IMR-90 (cell line): ENCODE data around the gene ADTRP. TPM values are rescaled to one million over a fixed set of nuclear protein-coding genes. Genes with fewer than 3 reads are reported as not detected.

Experiments
- ATAC-seq: fragments of 200-7000 bp; cut with Tn5 transposase; 2 replicates; pipeline ENCODE4 v1.9.1; 2020; ENCODE audit warnings: low read depth, mild to moderate bottlenecking, moderate library complexity
- BruUV-seq: library from RNA; stranded (reverse); fragments of 400-500 nt; replicated peaks from 2 replicates; lab custom pipeline; 2021; lab: Mats Ljungman, UMichigan
- CTCF ChIA-PET: fragments of 300-600 bp; formaldehyde crosslinking; extraction: SDS; loops from one replicate; lab custom pipeline; 2021; ENCODE audit warnings: antibody characterized with exemption; lab: Yijun Ruan, JAX
- POLR2A ChIA-PET: fragments of 300-600 bp; sonication (Branson Sonifier 250); formaldehyde crosslinking; loops from one replicate; lab custom pipeline; 2022; ENCODE audit warnings: antibody characterized with exemption; ENCODE audit not compliant: unreplicated experiment; lab: Charles Lee
- DNase-seq: peaks from one replicate; pipeline ENCODE4 v3.0.0; 2013
- H2AFZ ChIP-seq: replicated peaks from 2 replicates; pipeline ENCODE3; 2013; ENCODE audit warnings: low read length, mild to moderate bottlenecking; ENCODE audit not compliant: poor library complexity
- H2AK5ac ChIP-seq: 2 replicates; pipeline ENCODE4 v1.6.1; 2013; ENCODE audit warnings: low read depth, low read length, inconsistent platforms
- H2AK9ac ChIP-seq: replicated peaks from 2 replicates; pipeline ENCODE3; 2013; ENCODE audit warnings: mild to moderate bottlenecking, low read depth, low read length, moderate library complexity; ENCODE audit not compliant: poor library complexity
- H2BK120ac ChIP-seq: 2 replicates; pipeline ENCODE4 v1.6.1; 2013; ENCODE audit warnings: low read depth, low read length, inconsistent platforms
- H2BK15ac ChIP-seq: 3 replicates; pipeline ENCODE4 v1.6.1; 2013; ENCODE audit warnings: low read depth, low read length, inconsistent platforms
- H2BK20ac ChIP-seq: 2 replicates; pipeline ENCODE4 v1.6.1; 2013; ENCODE audit warnings: low read depth, mild to moderate bottlenecking, inconsistent platforms, low read length, moderate library complexity
- H2BK5ac ChIP-seq: 2 replicates; pipeline ENCODE4 v1.6.1; 2013; ENCODE audit warnings: mild to moderate bottlenecking, low read depth, low read length, inconsistent platforms; ENCODE audit not compliant: poor library complexity, severe bottlenecking
- H3K14ac ChIP-seq: replicated peaks from 2 replicates; pipeline ENCODE4 v1.6.1; 2013; ENCODE audit warnings: low read depth, low read length, inconsistent platforms
- H3K18ac ChIP-seq: 2 replicates; pipeline ENCODE4 v1.6.1; 2013; ENCODE audit warnings: low read depth, low read length, control low read depth
- H3K23ac ChIP-seq: 2 replicates; pipeline ENCODE4 v1.6.1; 2013; ENCODE audit warnings: low read depth, low read length, inconsistent platforms
- H3K27ac ChIP-seq: 2 replicates; pipeline ENCODE4 v1.5.1; 2013; ENCODE audit warnings: mild to moderate bottlenecking, control low read depth, low read length; ENCODE audit not compliant: insufficient read depth
- H3K27me3 ChIP-seq: 2 replicates; pipeline ENCODE4 v1.6.1; 2013; ENCODE audit warnings: low read length; ENCODE audit not compliant: control insufficient read depth, insufficient read depth
- H3K36me3 ChIP-seq: 2 replicates; pipeline ENCODE4 v1.6.1; 2013; ENCODE audit warnings: low read length, mixed read lengths; ENCODE audit not compliant: control insufficient read depth, insufficient read depth
- H3K4ac ChIP-seq: 2 replicates; pipeline ENCODE4 v1.6.1; 2013; ENCODE audit warnings: low read depth, low read length, inconsistent platforms
- H3K4me1 ChIP-seq: 2 replicates; pipeline ENCODE4 v1.6.1; 2013; ENCODE audit warnings: low read length, mixed read lengths; ENCODE audit not compliant: control insufficient read depth, insufficient read depth
- H3K4me2 ChIP-seq: 2 replicates; pipeline ENCODE4 v1.6.1; 2013; ENCODE audit warnings: low read depth, mild to moderate bottlenecking, control low read depth, low read length, moderate library complexity
- H3K4me3 ChIP-seq: 2 replicates; pipeline ENCODE4 v1.5.1; 2013; ENCODE audit warnings: low read depth, mild to moderate bottlenecking, control low read depth, low read length, moderate library complexity; ENCODE audit not compliant: insufficient read depth
- H3K56ac ChIP-seq: 2 replicates; pipeline ENCODE4 v1.6.1; 2013; ENCODE audit warnings: low read length, inconsistent platforms; ENCODE audit not compliant: insufficient read depth; ENCODE audit errors: extremely low read depth
- H3K79me1 ChIP-seq, 2 experiments: 2 replicates each; pipeline ENCODE4 v1.6.1; 2013; ENCODE audit warnings: low read length in 2 of 2, inconsistent platforms in 1 of 2, low read depth in 1 of 2
- H3K9ac ChIP-seq: 2 replicates; pipeline ENCODE4 v1.6.1; 2013; ENCODE audit warnings: low read depth, low read length, control low read depth
- H3K9me1 ChIP-seq: 2 replicates; pipeline ENCODE4 v1.6.1; 2013; ENCODE audit warnings: low read length, inconsistent platforms; ENCODE audit not compliant: insufficient read depth
- H3K9me3 ChIP-seq: 2 replicates; pipeline ENCODE4 v1.6.1; 2013; ENCODE audit warnings: low read length; ENCODE audit not compliant: control insufficient read depth, insufficient read depth
- H4K20me1 ChIP-seq: 2 replicates; pipeline ENCODE4 v1.6.1; 2013; ENCODE audit warnings: low read length, inconsistent platforms; ENCODE audit not compliant: insufficient read depth
- H4K5ac ChIP-seq: 2 replicates; pipeline ENCODE4 v1.6.1; 2013; ENCODE audit warnings: mild to moderate bottlenecking, low read depth, low read length, control low read depth
- H4K8ac ChIP-seq, 2 experiments: 2 replicates each; pipeline ENCODE4 v1.6.1; 2013; ENCODE audit warnings: low read depth in 2 of 2, low read length in 2 of 2, control low read depth in 1 of 2, inconsistent platforms in 1 of 2
- H4K91ac ChIP-seq: 2 replicates; pipeline ENCODE4 v1.6.1; 2013; ENCODE audit warnings: low read depth, low read length, inconsistent platforms; ENCODE audit not compliant: insufficient read depth
- BHLHE40 ChIP-seq: fragments of 150-350 bp; IDR thresholded peaks from 2 replicates; pipeline ENCODE4 v1.6.1; 2016; ENCODE audit warnings: mild to moderate bottlenecking, low read depth, low read length
- MAZ ChIP-seq: IDR thresholded peaks from 2 replicates; pipeline ENCODE4 v1.6.1; 2012; ENCODE audit warnings: low read depth, mild to moderate bottlenecking, low read length, improper control_type of control experiment, moderate library complexity, borderline replicate concordance
- RAD21 ChIP-seq: IDR thresholded peaks from 2 replicates; pipeline ENCODE4 v1.6.1; 2012; ENCODE audit warnings: low read length, improper control_type of control experiment
- RFX5 ChIP-seq: IDR thresholded peaks from 2 replicates; pipeline ENCODE4 v1.8.0; 2012; ENCODE audit warnings: low read depth, mild to moderate bottlenecking, low read length, moderate library complexity
- WGBS, 2 experiments: methylation state at CpG; one replicate each; pipeline versions ENCODE4 v1.1.5 to v1.1.7; 2013; ENCODE audit warnings: missing lambda C conversion rate in 2 of 2; ENCODE audit not compliant: insufficient read length in 1 of 2; ENCODE audit errors: extremely low coverage in 2 of 2; 5-methylcytosine and 5-hydroxymethylcytosine counted together
- dilution Hi-C: fragments of 300-500 bp; cut with HindIII; formaldehyde crosslinking; loops from one replicate; pipeline ENCODE4 v1.14.3; 2018; ENCODE audit warnings: low sequenced_read_pairs; ENCODE audit not compliant: unreplicated experiment
- in situ Hi-C: fragments of 300-500 bp; cut with MboI; formaldehyde crosslinking; loops from 3 replicates; pipeline ENCODE4 v1.14.3; 2019; ENCODE audit warnings: low sequenced_read_pairs, inconsistent platforms, mixed read lengths
- intact Hi-C: fragments of 100-400 bp; cut with micrococcal nuclease; formaldehyde crosslinking; loops from 2 replicates; pipeline ENCODE4 v1.10.0; 2022
- polyA plus RNA-seq, 3 experiments: library from polyadenylated mRNA; depleted of rRNA; stranded (reverse); fragments of >200 nt; gene quantifications; 2 replicates each; pipeline ENCODE4 v1.2.3, GENCODE V29; 2012; ENCODE audit warnings: low replicate concordance in 1 of 3
- total RNA-seq: library from RNA; depleted of rRNA; stranded (reverse); fragments of >200 nt; gene quantifications from 2 replicates; pipeline ENCODE4 v1.2.3, GENCODE V29; 2012
- TF ChIP-seq, protein P1 (sequence below): fragments of 150-350 bp; IDR thresholded peaks from 2 replicates; pipeline ENCODE4 v1.6.1; 2016; ENCODE audit warnings: low read depth, mild to moderate bottlenecking, low read length, moderate library complexity, borderline replicate concordance

ADTRP gene
- total and polyA plus RNA-seq, 2 of the 4 experiments (the other 2 are of a cell fraction) = 0.50 to 0.72 TPM

DNA sequence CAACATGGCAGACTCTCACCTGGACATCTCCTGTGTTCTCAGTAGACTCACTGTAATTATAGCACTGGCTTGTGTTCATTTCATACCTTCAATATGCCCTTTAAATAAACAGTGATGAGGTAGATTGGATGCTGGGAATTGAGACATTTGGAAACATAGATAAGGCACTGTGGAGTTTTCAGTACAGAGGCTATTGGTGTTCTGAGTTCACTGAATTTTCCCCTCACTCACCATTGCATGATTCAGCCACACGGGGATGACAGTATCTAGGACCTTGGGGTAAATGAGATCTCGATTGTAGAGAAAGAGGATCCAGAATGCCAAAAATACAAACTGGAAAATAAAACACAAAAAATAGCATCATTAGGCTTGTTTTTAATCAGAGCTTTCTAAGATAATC lies 12.6 kb downstream of the ADTRP start (continued):
- TF ChIP-seq BHLHE40 = no peak

DNA sequence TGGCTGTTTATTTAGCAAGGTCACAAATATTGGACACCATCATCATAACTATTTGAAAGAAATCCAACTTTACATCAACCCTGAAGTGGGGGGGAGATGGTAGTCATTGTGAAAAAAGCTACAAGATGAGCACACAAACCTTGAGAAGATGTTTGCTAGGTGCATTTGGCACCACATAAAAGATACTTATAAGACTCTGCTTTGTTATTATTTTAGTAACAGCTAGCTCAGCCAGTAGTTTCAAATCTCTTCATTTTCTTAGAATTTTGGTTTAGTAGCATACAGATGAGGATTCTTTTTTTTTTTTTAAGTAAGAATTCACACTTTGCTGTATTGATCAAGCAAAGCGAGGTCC lies 14.4 kb downstream of the ADTRP start:
- Histone ChIP-seq H3K4me2 (no peak overlapping the region), H4K91ac (0 out of 2 replicates have a peak overlapping the region, but pooled peaks have one; percentile 18), H3K27me3 (no peaks in the 10 kb centered on the region), H3K56ac (no peak overlapping the region), H3K18ac (no peak overlapping the region), H3K9me1 (peaks cover 7% of the 10 kb centered on the region), H3K4me3 (no peak overlapping the region), H2BK15ac (peak overlapping the region; percentile 77; the same call in 1 of the 3 replicates), H2AK5ac (no peak overlapping the region; the same call in 1 of the 2 replicates), H2BK5ac (no peak overlapping the region), H3K9ac (no peak overlapping the region), H3K23ac (no peak overlapping the region), H4K20me1 (no peaks in the 10 kb centered on the region), H3K36me3 (no peaks in the 10 kb centered on the region), H3K79me1 (no peaks in the 10 kb centered on the region; a peak in 1 of 4 replicates), H3K9me3 (no peaks in the 10 kb centered on the region), H3K4ac (peak overlapping the region; percentile 73; the same call in 1 of the 2 replicates), H3K4me1 (peaks cover 16% of the 10 kb centered on the region), H2AK9ac (no peak overlapping the region), H4K8ac (peak overlapping the region in 1 of 2 experiments; percentile 19; a peak in 1 of 4 replicates), H3K14ac (0 out of 2 replicates have a peak overlapping the region, but pooled peaks have one; percentile 19), H2BK20ac (no peak overlapping the region), H2AFZ (no peak overlapping the region), H4K5ac (no peak overlapping the region), H2BK120ac (peak overlapping the region; percentile 65), H3K27ac (no peak overlapping the region)
- ChIA-PET POLR2A (no interaction called here), CTCF (no interaction called here)
- no CpG with 5 or more reads among the region's 1 CpG for WGBS, 2 experiments
- dilution Hi-C loops = no loop called here
- BruUV-seq = no TSS peak
- DNase-seq (no peak), ATAC-seq (no peak)
- intact Hi-C loops = no loop called here
- in situ Hi-C loops = no loop called here
- TF ChIP-seq MAZ (no peak), RAD21 (no peak), RFX5 (no peak)
- TF ChIP-seq, protein P1, sequence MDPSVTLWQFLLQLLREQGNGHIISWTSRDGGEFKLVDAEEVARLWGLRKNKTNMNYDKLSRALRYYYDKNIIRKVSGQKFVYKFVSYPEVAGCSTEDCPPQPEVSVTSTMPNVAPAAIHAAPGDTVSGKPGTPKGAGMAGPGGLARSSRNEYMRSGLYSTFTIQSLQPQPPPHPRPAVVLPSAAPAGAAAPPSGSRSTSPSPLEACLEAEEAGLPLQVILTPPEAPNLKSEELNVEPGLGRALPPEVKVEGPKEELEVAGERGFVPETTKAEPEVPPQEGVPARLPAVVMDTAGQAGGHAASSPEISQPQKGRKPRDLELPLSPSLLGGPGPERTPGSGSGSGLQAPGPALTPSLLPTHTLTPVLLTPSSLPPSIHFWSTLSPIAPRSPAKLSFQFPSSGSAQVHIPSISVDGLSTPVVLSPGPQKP = no peak
